ENCODE results near the gene COQ10A. TPM values are rescaled to one million over a fixed set of nuclear protein-coding genes. Genes with fewer than 3 reads are reported as not detected.

Gene COQ10A
- total and polyA plus RNA-seq, 2 of the 13 experiments (the other 11 are each of a cell fraction or from before 2014, with no cell fraction given) = 21.0 to 37.3 TPM

DNA sequence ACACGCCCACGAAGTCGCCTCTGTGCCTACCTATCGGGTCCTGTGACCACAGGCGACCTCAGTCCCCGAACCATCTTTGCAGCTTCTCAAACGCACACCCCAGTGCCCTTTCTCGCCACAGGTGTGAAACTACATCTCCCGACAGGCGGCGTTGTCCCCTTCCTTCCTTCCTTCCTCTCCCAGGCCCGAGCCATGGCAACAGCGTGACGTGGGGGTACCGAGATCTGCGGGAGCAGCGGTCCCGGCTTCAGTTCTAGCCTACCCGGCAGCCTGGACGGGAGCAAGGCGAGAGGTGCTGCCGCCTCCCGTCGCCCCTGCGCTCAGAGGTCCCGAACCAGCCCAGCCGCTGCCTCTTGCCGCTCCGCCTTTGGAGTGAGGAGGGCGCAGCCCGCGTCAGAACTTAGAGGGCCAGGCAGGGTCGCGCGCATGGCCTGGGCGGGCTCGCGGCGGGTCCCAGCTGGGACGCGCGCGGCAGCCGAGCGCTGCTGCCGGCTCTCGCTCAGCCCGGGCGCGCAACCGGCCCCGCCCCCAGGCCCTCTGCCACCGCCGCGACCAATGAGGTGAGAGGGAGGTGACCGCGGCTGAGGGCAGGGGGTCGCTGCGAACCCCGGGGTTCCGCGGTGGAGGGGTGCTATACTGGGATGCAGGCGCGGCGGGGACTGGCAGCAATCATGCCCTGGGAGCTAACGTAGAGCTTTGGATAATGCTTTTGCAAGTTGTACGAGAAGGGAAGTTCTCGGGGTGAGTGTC is at the start of gene COQ10A (continued):
- no peak for TF ChIP-seq ZNF589 (CRISPR knock-in tag; conservative IDR thresholded peaks at IDR 0.05)
- no peak for TF ChIP-seq ZBTB3 (CRISPR knock-in tag; IDR thresholded peaks at IDR 0.05; ENCODE audit: borderline replicate concordance, low read depth)
- TF ChIP-seq HIVEP1 (CRISPR knock-in tag; IDR thresholded peaks at IDR 0.05) = no peak
- peak; percentile 47 for TF ChIP-seq STAG1 (CRISPR knock-in tag; IDR thresholded peaks at IDR 0.05)
- TF ChIP-seq PAF1 (CRISPR knock-in tag; IDR thresholded peaks at IDR 0.05) = no peak
- no peak for TF ChIP-seq REL (CRISPR knock-in tag; conservative IDR thresholded peaks at IDR 0.05)
- TF ChIP-seq, protein P1, sequence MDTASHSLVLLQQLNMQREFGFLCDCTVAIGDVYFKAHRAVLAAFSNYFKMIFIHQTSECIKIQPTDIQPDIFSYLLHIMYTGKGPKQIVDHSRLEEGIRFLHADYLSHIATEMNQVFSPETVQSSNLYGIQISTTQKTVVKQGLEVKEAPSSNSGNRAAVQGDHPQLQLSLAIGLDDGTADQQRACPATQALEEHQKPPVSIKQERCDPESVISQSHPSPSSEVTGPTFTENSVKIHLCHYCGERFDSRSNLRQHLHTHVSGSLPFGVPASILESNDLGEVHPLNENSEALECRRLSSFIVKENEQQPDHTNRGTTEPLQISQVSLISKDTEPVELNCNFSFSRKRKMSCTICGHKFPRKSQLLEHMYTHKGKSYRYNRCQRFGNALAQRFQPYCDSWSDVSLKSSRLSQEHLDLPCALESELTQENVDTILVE (CRISPR knock-in tag; IDR thresholded peaks at IDR 0.05) = peak; percentile 42; the same call in 1 of the 2 replicates
- no peak for TF ChIP-seq ZNF296 (CRISPR knock-in tag; conservative IDR thresholded peaks at IDR 0.05)
- TF ChIP-seq ZSCAN20 (CRISPR knock-in tag; IDR thresholded peaks at IDR 0.05; ENCODE audit: borderline replicate concordance) = no peak
- peak; percentile 69 for TF ChIP-seq MYC (CRISPR knock-in tag; IDR thresholded peaks at IDR 0.05; ENCODE audit: borderline replicate concordance)
- TF ChIP-seq, protein P2, sequence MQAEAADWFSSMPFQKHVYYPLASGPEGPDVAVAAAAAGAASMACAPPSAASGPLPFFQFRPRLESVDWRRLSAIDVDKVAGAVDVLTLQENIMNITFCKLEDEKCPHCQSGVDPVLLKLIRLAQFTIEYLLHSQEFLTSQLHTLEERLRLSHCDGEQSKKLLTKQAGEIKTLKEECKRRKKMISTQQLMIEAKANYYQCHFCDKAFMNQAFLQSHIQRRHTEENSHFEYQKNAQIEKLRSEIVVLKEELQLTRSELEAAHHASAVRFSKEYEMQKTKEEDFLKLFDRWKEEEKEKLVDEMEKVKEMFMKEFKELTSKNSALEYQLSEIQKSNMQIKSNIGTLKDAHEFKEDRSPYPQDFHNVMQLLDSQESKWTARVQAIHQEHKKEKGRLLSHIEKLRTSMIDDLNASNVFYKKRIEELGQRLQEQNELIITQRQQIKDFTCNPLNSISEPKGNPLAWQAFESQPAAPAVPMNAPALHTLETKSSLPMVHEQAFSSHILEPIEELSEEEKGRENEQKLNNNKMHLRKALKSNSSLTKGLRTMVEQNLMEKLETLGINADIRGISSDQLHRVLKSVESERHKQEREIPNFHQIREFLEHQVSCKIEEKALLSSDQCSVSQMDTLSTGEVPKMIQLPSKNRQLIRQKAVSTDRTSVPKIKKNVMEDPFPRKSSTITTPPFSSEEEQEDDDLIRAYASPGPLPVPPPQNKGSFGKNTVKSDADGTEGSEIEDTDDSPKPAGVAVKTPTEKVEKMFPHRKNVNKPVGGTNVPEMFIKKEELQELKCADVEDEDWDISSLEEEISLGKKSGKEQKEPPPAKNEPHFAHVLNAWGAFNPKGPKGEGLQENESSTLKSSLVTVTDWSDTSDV (CRISPR knock-in tag; IDR thresholded peaks at IDR 0.05) = no peak
- TF ChIP-seq MEIS2 (CRISPR knock-in tag; IDR thresholded peaks at IDR 0.05) = no peak
- no peak for TF ChIP-seq ZNF264 (CRISPR knock-in tag; IDR thresholded peaks at IDR 0.05)
- no peak for TF ChIP-seq EZH2 (conservative IDR thresholded peaks at IDR 0.05; ENCODE audit: low read depth, low read length)
- peak; percentile 69; the same call in 1 of the 2 replicates for TF ChIP-seq ZNF749 (CRISPR knock-in tag; IDR thresholded peaks at IDR 0.05; ENCODE audit: borderline replicate concordance)
- no peak for TF ChIP-seq BRCA1 (CRISPR knock-in tag; IDR thresholded peaks at IDR 0.05)
- TF ChIP-seq ZNF124 (CRISPR knock-in tag; IDR thresholded peaks at IDR 0.05) = peak; percentile 75; the same call in 1 of the 2 replicates
- TF ChIP-seq NR2F6 (IDR thresholded peaks at IDR 0.05) = no peak
- peak; percentile 58; the same call in 1 of the 2 replicates for TF ChIP-seq NR2F6 (CRISPR knock-in tag; IDR thresholded peaks at IDR 0.05)
- TF ChIP-seq FOSL2 (CRISPR knock-in tag; IDR thresholded peaks at IDR 0.05) = peak; percentile 9; the same call in 1 of the 2 replicates
- TF ChIP-seq MTA1 (CRISPR knock-in tag; IDR thresholded peaks at IDR 0.05; ENCODE audit: borderline replicate concordance) = peak; percentile 77; the same call in 1 of the 2 replicates
- peak; percentile 84; the same call in 1 of the 2 replicates for TF ChIP-seq SNAPC2 (CRISPR knock-in tag; IDR thresholded peaks at IDR 0.05)
- no peak for TF ChIP-seq MAZ (IDR thresholded peaks at IDR 0.05; ENCODE audit: borderline replicate concordance, low read depth, low read length)
- peak; percentile 82 for TF ChIP-seq MAZ (CRISPR knock-in tag; IDR thresholded peaks at IDR 0.05; ENCODE audit: low read depth)
- no peak for TF ChIP-seq ZNF543 (CRISPR knock-in tag; IDR thresholded peaks at IDR 0.05)
- no peak for TF ChIP-seq PITX1 (CRISPR knock-in tag; IDR thresholded peaks at IDR 0.05)
- peak; percentile 82 for TF ChIP-seq ZNF350 (CRISPR knock-in tag; IDR thresholded peaks at IDR 0.05; ENCODE audit: borderline replicate concordance, low read depth)
- TF ChIP-seq ZSCAN25 (CRISPR knock-in tag; IDR thresholded peaks at IDR 0.05) = peak; percentile 85
- peak; percentile 88 for TF ChIP-seq IKZF4 (CRISPR knock-in tag; IDR thresholded peaks at IDR 0.05; ENCODE audit: borderline replicate concordance, low read depth, not compliant biosample characterization)

All from HepG2 (cell line).